NT2/D1 (cell line): ENCODE results near the gene ENO1.

ENCODE experiments used
- SUZ12 ChIP-seq: IDR thresholded peaks from 2 replicates; pipeline ENCODE4 v1.6.1; 2011; ENCODE audit not compliant: insufficient read length, insufficient read depth; ENCODE audit errors: extremely low read depth
- YY1 ChIP-seq: IDR thresholded peaks from 2 replicates; pipeline ENCODE4 v1.6.1; 2011; ENCODE audit not compliant: insufficient read length, insufficient read depth
- ZNF274 ChIP-seq: IDR thresholded peaks from 2 replicates; pipeline ENCODE4 v1.6.1; 2011; ENCODE audit warnings: mild to moderate bottlenecking, low read depth, low read length

GRCh38 chr1:8926707-8927694 is 48.5 kb upstream of the ENO1 start:
- TF ChIP-seq ZNF274: no peak
- TF ChIP-seq YY1: no peak
- TF ChIP-seq SUZ12: no peak
